GM19438 (cell line): ENCODE measurements around the gene RPL31.
"Not testable (repeated sequence)": the region's sequence is repeated elsewhere in the genome, so short reads cannot be mapped to it uniquely, and the experiment has no call there.

Source experiments
- ATAC-seq: cut with Tn5 transposase; IDR thresholded peaks from one replicate; pipeline ENCODE4 v1.9.1; 2021; ENCODE audit warnings: low read depth; ENCODE audit not compliant: unreplicated experiment

RPL31 gene

GRCh38 chr2:101023327-101024107 lies 21.4 kb downstream of the RPL31 start:
- no peak for ATAC-seq

- no peak for ATAC-seq
These were observed 23.5 kb downstream of the RPL31 start for GRCh38 chr2:101025561-101025960.

GRCh38 chr2:101026253-101026701 lies 24.2 kb downstream of the RPL31 start:
- no peak for ATAC-seq

- ATAC-seq = no peak
These were observed 24.9 kb downstream of the RPL31 start for GRCh38 chr2:101026923-101027469.

GRCh38 chr2:101027852-101028251 lies 25.8 kb downstream of the RPL31 start:
- ATAC-seq = no peak

GRCh38 chr2:101030866-101031554 lies 28.9 kb downstream of the RPL31 start:
- ATAC-seq = no peak

GRCh38 chr2:101032084-101032776 lies 30.1 kb downstream of the RPL31 start:
- ATAC-seq = no peak

- no peak for ATAC-seq
These were observed 34.5 kb downstream of the RPL31 start for GRCh38 chr2:101036562-101036961.

- ATAC-seq = no peak
These were observed 35.2 kb downstream of the RPL31 start for GRCh38 chr2:101037161-101037755.

GRCh38 chr2:101038455-101039255 lies 36.6 kb downstream of the RPL31 start:
- no peak for ATAC-seq

- ATAC-seq = no peak
These were observed 38.0 kb downstream of the RPL31 start for GRCh38 chr2:101040072-101040471.

GRCh38 chr2:101040761-101041160 lies 38.7 kb downstream of the RPL31 start:
- ATAC-seq = no peak

GRCh38 chr2:101041413-101041812 lies 39.3 kb downstream of the RPL31 start:
- no peak for ATAC-seq

GRCh38 chr2:101045330-101045729 lies 43.2 kb downstream of the RPL31 start:
- ATAC-seq = no peak

GRCh38 chr2:101047075-101047766 lies 45.1 kb downstream of the RPL31 start:
- no peak for ATAC-seq

GRCh38 chr2:101047774-101048173 lies 45.7 kb downstream of the RPL31 start:
- ATAC-seq = no peak

GRCh38 chr2:101048756-101049155 lies 46.7 kb downstream of the RPL31 start:
- ATAC-seq = no peak

- ATAC-seq = not testable (repeated sequence)
These were observed 48.8 kb downstream of the RPL31 start for GRCh38 chr2:101050886-101051285.

- no peak for ATAC-seq
These were observed 50.1 kb downstream of the RPL31 start for GRCh38 chr2:101052147-101052546.
